Peyer's patch (tissue), 4 donors: ENCODE measurements around the gene CFL2.

Experiments used
- CTCF ChIP-seq, 6 experiments: fragments of 450-650 bp in 4 of 6; fragments of 200-600 bp in 2 of 6; sonication (generic) in 1 of 6; IDR thresholded peaks; one replicate each; pipeline ENCODE4 v1.5.1; 2017 to 2019; ENCODE audit warnings: antibody characterized with exemption in 6 of 6, mild to moderate bottlenecking in 3 of 6, moderate library complexity in 1 of 6
- POLR2A ChIP-seq, 2 donors: fragments of 450-650 bp; IDR thresholded peaks; one replicate each; pipeline ENCODE4 v1.5.1; 2017; ENCODE audit warnings: antibody characterized with exemption in 2 of 2, mild to moderate bottlenecking in 2 of 2, moderate library complexity in 2 of 2

GRCh38 chr14:34685819-34686428 is 28.5 kb downstream of the CFL2 start:
- TF ChIP-seq CTCF (IDR thresholded peaks at IDR 0.05) (no peak), POLR2A (IDR thresholded peaks at IDR 0.05) (no peak)
